CD14-positive monocyte (primary cell): ENCODE results near the gene CCNI2. TPM values are rescaled to one million over a fixed set of nuclear protein-coding genes. Genes with fewer than 3 reads are reported as not detected.
A peak's percentile ranks its signal among the peaks of the same experiment; 100 is the strongest.

ENCODE experiments used
- DNase-seq, 3 donors: peaks; one replicate each; pipeline ENCODE4 v3.0.0-alpha.2; 2011 to 2022
- H2AFZ ChIP-seq: 2 replicates; pipeline ENCODE4 v1.6.0; 2012; ENCODE audit warnings: mild to moderate bottlenecking, low read depth, low read length, inconsistent platforms; ENCODE audit not compliant: insufficient read depth, poor library complexity, severe bottlenecking
- H3K27ac ChIP-seq, 2 donors: 1 replicate in 1 of 2; 2 replicates in 1 of 2; pipeline ENCODE4 v1.5.1; 2012 to 2013; ENCODE audit warnings: low read length in 2 of 2, control low read depth in 1 of 2, inconsistent platforms in 1 of 2, low read depth in 1 of 2, mild to moderate bottlenecking in 1 of 2
- H3K27me3 ChIP-seq, 2 donors: one replicate each; pipeline versions ENCODE4 v1.6.0 to v1.6.1; 2011 to 2013; ENCODE audit warnings: low read length in 2 of 2; ENCODE audit not compliant: control insufficient read depth in 2 of 2, insufficient read depth in 2 of 2
- H3K36me3 ChIP-seq, 2 donors: replicated peaks in 1 of 2; 1 replicate in 1 of 2; 2 replicates in 1 of 2; pipeline versions ENCODE4 v1.5.1 to v1.6.1; 2012 to 2013; ENCODE audit warnings: low read length in 2 of 2, control low read depth in 1 of 2, inconsistent platforms in 1 of 2, mild to moderate bottlenecking in 1 of 2; ENCODE audit not compliant: insufficient read depth in 2 of 2, control insufficient read depth in 1 of 2
- H3K4me1 ChIP-seq, 2 donors: 1 replicate in 1 of 2; 2 replicates in 1 of 2; pipeline versions ENCODE4 v1.5.1 to v1.6.1; 2012 to 2013; ENCODE audit warnings: low read length in 2 of 2, control low read depth in 1 of 2, inconsistent platforms in 1 of 2, mild to moderate bottlenecking in 1 of 2, moderate library complexity in 1 of 2; ENCODE audit not compliant: insufficient read depth in 2 of 2, control insufficient read depth in 1 of 2
- H3K4me2 ChIP-seq: replicated peaks from 2 replicates; pipeline ENCODE3; 2012; ENCODE audit warnings: low read length, moderate library complexity, mild to moderate bottlenecking; ENCODE audit not compliant: poor library complexity, severe bottlenecking; ENCODE audit errors: extremely low read depth
- H3K4me3 ChIP-seq, 3 experiments: fragments of 200-600 bp in 1 of 3; sonication (generic) in 1 of 3; replicated peaks in 1 of 3; 1 replicate in 2 of 3; 2 replicates in 1 of 3; pipeline ENCODE4 v1.5.1; 2011 to 2013; ENCODE audit warnings: low read length in 3 of 3, mild to moderate bottlenecking in 3 of 3, control low read depth in 2 of 3, low read depth in 2 of 3, inconsistent platforms in 1 of 3, moderate library complexity in 1 of 3
- H3K79me2 ChIP-seq: 2 replicates; pipeline ENCODE4 v1.6.0; 2012; ENCODE audit warnings: mild to moderate bottlenecking, control low read depth, inconsistent platforms, low read length, moderate library complexity; ENCODE audit not compliant: insufficient read depth
- H3K9ac ChIP-seq: 2 replicates; pipeline ENCODE4 v1.6.0; 2017; ENCODE audit warnings: low read length, mild to moderate bottlenecking; ENCODE audit not compliant: insufficient read depth, poor library complexity, severe bottlenecking
- H3K9me3 ChIP-seq, 2 donors: replicated peaks in 1 of 2; 1 replicate in 1 of 2; 2 replicates in 1 of 2; pipeline versions ENCODE4 v1.5.1 to v1.6.1; 2012 to 2013; ENCODE audit warnings: low read length in 2 of 2, control low read depth in 1 of 2; ENCODE audit not compliant: control insufficient read depth in 1 of 2, insufficient read depth in 1 of 2
- H4K20me1 ChIP-seq: 2 replicates; pipeline ENCODE4 v1.6.0; 2012; ENCODE audit warnings: mild to moderate bottlenecking, low read length, control low read depth, moderate library complexity; ENCODE audit not compliant: insufficient read depth
- H3K27ac Mint-ChIP-seq, 7 donors: one replicate each; pipeline ENCODE4 v1.8.0; 2020; ENCODE audit warnings: mild to moderate bottlenecking in 7 of 7, mixed read lengths in 7 of 7, moderate library complexity in 6 of 7, inconsistent platforms in 2 of 7
- H3K27me3 Mint-ChIP-seq, 3 donors: one replicate each; pipeline ENCODE4 v1.8.0; 2021 to 2022; ENCODE audit warnings: low read depth in 3 of 3, mild to moderate bottlenecking in 3 of 3, mixed read lengths in 3 of 3, moderate library complexity in 3 of 3, inconsistent platforms in 1 of 3
- H3K36me3 Mint-ChIP-seq, 2 donors: one replicate each; pipeline ENCODE4 v1.8.0; 2020; ENCODE audit warnings: mixed read lengths in 2 of 2, inconsistent platforms in 1 of 2, mild to moderate bottlenecking in 1 of 2
- H3K4me1 Mint-ChIP-seq: one replicate; pipeline ENCODE4 v1.8.0; 2020; ENCODE audit warnings: mild to moderate bottlenecking, mixed read lengths
- H3K4me3 Mint-ChIP-seq, 2 donors: one replicate each; pipeline ENCODE4 v1.8.0; 2020; ENCODE audit warnings: mild to moderate bottlenecking in 2 of 2, mixed read lengths in 2 of 2, moderate library complexity in 1 of 2
- H3K9me3 Mint-ChIP-seq, 7 donors: one replicate each; pipeline ENCODE4 v1.8.0; 2020 to 2022; ENCODE audit warnings: mixed read lengths in 7 of 7, mild to moderate bottlenecking in 6 of 7, moderate library complexity in 6 of 7, inconsistent platforms in 2 of 7
- CTCF ChIP-seq: fragments of 200-600 bp; IDR thresholded peaks from one replicate; pipeline ENCODE4 v1.8.0; 2022; ENCODE audit warnings: antibody characterized with exemption, mild to moderate bottlenecking
- WGBS: methylation state at CpG from one replicate; pipeline ENCODE4 v1.1.5; 2013; ENCODE audit warnings: missing lambda C conversion rate; ENCODE audit not compliant: insufficient coverage; 5-methylcytosine and 5-hydroxymethylcytosine counted together
- intact Hi-C, 2 donors: fragments of 100-400 bp; cut with micrococcal nuclease; formaldehyde crosslinking; loops; one replicate each; pipeline versions ENCODE4 v1.15.0 to v1.15.1; 2023
- polyA plus RNA-seq, 3 donors: library from polyadenylated mRNA; depleted of rRNA in 1 of 3; unstranded in 2 of 3; stranded (reverse) in 1 of 3; fragments of 300-500 nt in 2 of 3; fragments of >200 nt in 1 of 3; fragmentation: Illumina TruSeq in 2 of 3; gene quantifications; 1 replicate in 2 of 3; 2 replicates in 1 of 3; pipeline ENCODE4 v1.2.3, GENCODE V29; 2012 to 2021

Gene CCNI2
- polyA plus RNA-seq, 3 donors, result 0.72 TPM; not detected in 2

GRCh38 chr5:132788508-132788907 is 41.3 kb downstream of the CCNI2 start:
- Mint-ChIP-seq H3K4me1 (no peaks in the 10 kb centered on the region), H3K27me3 (peaks cover 14 to 34% (median 15%) of the 10 kb centered on the region in 3 donors), H3K9me3 (no peaks in the 10 kb centered on the region), H3K27ac (no peak overlapping the region), H3K4me3 (no peak overlapping the region), H3K36me3 (no peaks in the 10 kb centered on the region)
- H3K9ac ChIP-seq, result no peak overlapping the region
- H3K9me3 ChIP-seq, result no peaks in the 10 kb centered on the region
- no peaks in the 10 kb centered on the region for H3K79me2 ChIP-seq
- no peak for DNase-seq
- no peaks in the 10 kb centered on the region for H3K36me3 ChIP-seq
- no peaks in the 10 kb centered on the region for H3K4me1 ChIP-seq
- H3K27me3 ChIP-seq, result peaks cover 0 to 3% of the 10 kb centered on the region in 2 donors
- no peak overlapping the region for H2AFZ ChIP-seq
- no peak overlapping the region for H3K4me2 ChIP-seq
- TF ChIP-seq CTCF, result no peak
- WGBS, result no CpG with 5 or more reads among the region's 1 CpG
- no peaks in the 10 kb centered on the region for H4K20me1 ChIP-seq
- intact Hi-C loops, result no loop called here
- no peak overlapping the region for H3K4me3 ChIP-seq
- no peak overlapping the region for H3K27ac ChIP-seq

- H3K27me3 Mint-ChIP-seq, result peaks cover 15 to 35% (median 16%) of the 10 kb centered on the region in 3 donors
- Histone ChIP-seq H4K20me1 (no peaks in the 10 kb centered on the region), H3K9me3 (no peaks in the 10 kb centered on the region), H3K4me3 (no peak overlapping the region), H2AFZ (no peak overlapping the region), H3K79me2 (no peaks in the 10 kb centered on the region), H3K4me1 (no peaks in the 10 kb centered on the region), H3K27me3 (peaks cover 0 to 6% of the 10 kb centered on the region in 2 donors), H3K36me3 (no peaks in the 10 kb centered on the region), H3K4me2 (no peak overlapping the region), H3K27ac (no peak overlapping the region), H3K9ac (peak overlapping the region; percentile 4)
- WGBS, result 87% methylated on average over 6 of the region's 8 CpGs
- H3K27ac Mint-ChIP-seq, result no peak overlapping the region
- TF ChIP-seq CTCF, result no peak
- DNase-seq, result no peak
- intact Hi-C loops, result no loop called here
- H3K4me1 Mint-ChIP-seq, result no peaks in the 10 kb centered on the region
- H3K4me3 Mint-ChIP-seq, result no peak overlapping the region
- no peaks in the 10 kb centered on the region for H3K36me3 Mint-ChIP-seq
- no peaks in the 10 kb centered on the region for H3K9me3 Mint-ChIP-seq
Observed at GRCh38 chr5:132788990-132789886, 42.0 kb downstream of the CCNI2 start.
